ENCODE measurements around the gene ZER1.

The ZER1 gene

DNA sequence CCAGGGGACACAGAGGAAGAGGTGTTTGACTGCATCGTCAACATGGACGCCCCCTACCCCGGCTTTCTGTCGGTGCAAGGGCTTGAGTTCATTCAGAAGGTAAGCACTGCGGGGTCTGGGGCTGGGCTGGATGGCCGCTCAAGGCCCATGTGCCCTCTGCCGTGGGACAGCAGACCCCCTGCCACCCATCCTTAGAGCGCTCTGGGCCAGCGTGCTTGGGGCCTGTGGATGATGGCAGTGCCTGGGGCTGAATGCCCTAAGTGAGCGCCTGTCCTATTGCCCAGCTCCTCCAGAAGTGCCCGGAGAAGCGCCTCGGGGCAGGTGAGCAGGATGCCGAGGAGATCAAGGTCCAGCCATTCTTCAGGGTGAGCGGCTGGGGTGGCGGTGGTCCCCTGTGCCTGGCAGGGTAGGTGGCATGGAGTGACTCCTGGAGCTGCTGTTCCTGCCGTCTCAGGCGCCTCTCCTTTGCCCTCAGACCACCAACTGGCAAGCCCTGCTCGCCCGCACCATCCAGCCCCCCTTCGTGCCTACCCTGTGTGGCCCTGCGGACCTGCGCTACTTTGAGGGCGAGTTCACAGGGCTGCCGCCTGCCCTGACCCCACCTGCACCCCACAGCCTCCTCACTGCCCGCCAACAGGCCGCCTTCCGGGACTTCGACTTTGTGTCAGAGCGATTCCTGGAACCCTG lies 51.7 kb downstream of the ZER1 start:
- H3K4me3 ChIP-seq (ENCODE audit: insufficient read depth, low read depth, low read length, poor library complexity, severe bottlenecking): no peak overlapping the region

GRCh38 chr9:128718475-128718874 lies 53.3 kb downstream of the ZER1 start:
- H3K4me3 ChIP-seq (ENCODE audit: insufficient read depth, low read depth, low read length, poor library complexity, severe bottlenecking): no peak overlapping the region
- peaks cover 4% of the 10 kb centered on the region for H3K4me1 ChIP-seq (ENCODE audit: control insufficient read depth, insufficient read depth, low read length, poor library complexity, severe bottlenecking)
- no peaks in the 10 kb centered on the region for H3K27me3 ChIP-seq (replicated peaks; ENCODE audit: control insufficient read depth, insufficient read depth, low read length, poor library complexity, severe bottlenecking)
- DNase-seq: no peak
- no peaks in the 10 kb centered on the region for H3K9me3 ChIP-seq (ENCODE audit: control insufficient read depth, low read length)
- peaks cover 15% of the 10 kb centered on the region for H3K36me3 ChIP-seq (ENCODE audit: control insufficient read depth, insufficient read depth, low read length)
- H3K27ac ChIP-seq (ENCODE audit: insufficient read depth, low read length, poor library complexity, severe bottlenecking): no peak overlapping the region

More for the DNA sequence above, 51.7 kb downstream of the ZER1 start:
- DNase-seq: no peak
- no peaks in the 10 kb centered on the region for H3K27me3 ChIP-seq (replicated peaks; ENCODE audit: control insufficient read depth, insufficient read depth, low read length, poor library complexity, severe bottlenecking)
- peaks cover 15% of the 10 kb centered on the region for H3K36me3 ChIP-seq (ENCODE audit: control insufficient read depth, insufficient read depth, low read length)
- no peaks in the 10 kb centered on the region for H3K9me3 ChIP-seq (ENCODE audit: control insufficient read depth, low read length)
- H3K27ac ChIP-seq (ENCODE audit: insufficient read depth, low read length, poor library complexity, severe bottlenecking): no peak overlapping the region
- H3K4me1 ChIP-seq (ENCODE audit: control insufficient read depth, insufficient read depth, low read length, poor library complexity, severe bottlenecking): peaks cover 14% of the 10 kb centered on the region

DNA sequence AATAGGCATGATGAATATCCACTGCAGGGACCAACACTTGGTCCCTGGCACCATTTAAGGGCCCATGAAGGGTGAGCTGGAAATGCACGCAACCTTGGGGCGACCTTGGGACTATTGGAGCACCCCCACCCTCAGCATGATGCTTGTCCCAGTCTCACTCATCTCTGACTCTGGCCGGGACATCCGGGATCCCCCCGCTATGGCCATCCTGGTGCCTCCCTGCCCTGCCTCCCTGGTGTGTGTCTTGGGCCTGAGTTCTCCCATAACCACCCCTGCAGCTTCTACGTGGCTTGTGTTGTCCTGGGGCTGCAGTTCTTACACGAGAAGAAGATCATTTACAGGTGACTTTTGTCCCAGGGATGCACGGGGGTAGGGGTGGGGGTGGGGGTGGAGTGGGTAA lies 53.7 kb downstream of the ZER1 start:
- DNase-seq: no peak
- H3K27me3 ChIP-seq (replicated peaks; ENCODE audit: control insufficient read depth, insufficient read depth, low read length, poor library complexity, severe bottlenecking): no peaks in the 10 kb centered on the region
- H3K4me3 ChIP-seq (ENCODE audit: insufficient read depth, low read depth, low read length, poor library complexity, severe bottlenecking): no peak overlapping the region
- no peaks in the 10 kb centered on the region for H3K9me3 ChIP-seq (ENCODE audit: control insufficient read depth, low read length)
- no peaks in the 10 kb centered on the region for H3K4me1 ChIP-seq (ENCODE audit: control insufficient read depth, insufficient read depth, low read length, poor library complexity, severe bottlenecking)
- H3K36me3 ChIP-seq (ENCODE audit: control insufficient read depth, insufficient read depth, low read length): peaks cover 15% of the 10 kb centered on the region
- H3K27ac ChIP-seq (ENCODE audit: insufficient read depth, low read length, poor library complexity, severe bottlenecking): no peak overlapping the region

GRCh38 chr9:128716581-128717254 lies 55.0 kb downstream of the ZER1 start:
- Histone ChIP-seq H3K4me1 (ENCODE audit: control insufficient read depth, insufficient read depth, low read length, poor library complexity, severe bottlenecking) (no peaks in the 10 kb centered on the region), H3K36me3 (ENCODE audit: control insufficient read depth, insufficient read depth, low read length) (peaks cover 14% of the 10 kb centered on the region)
- no peak for DNase-seq

GRCh38 chr9:128715436-128715750 lies 56.3 kb downstream of the ZER1 start:
- Histone ChIP-seq H3K27ac (ENCODE audit: insufficient read depth, low read length, poor library complexity, severe bottlenecking) (no peak overlapping the region), H3K4me1 (ENCODE audit: control insufficient read depth, insufficient read depth, low read length, poor library complexity, severe bottlenecking) (no peaks in the 10 kb centered on the region), H3K4me3 (ENCODE audit: insufficient read depth, low read depth, low read length, poor library complexity, severe bottlenecking) (no peak overlapping the region), H3K9me3 (ENCODE audit: control insufficient read depth, low read length) (no peaks in the 10 kb centered on the region), H3K36me3 (ENCODE audit: control insufficient read depth, insufficient read depth, low read length) (peaks cover under 1% of the 10 kb centered on the region), H3K27me3 (replicated peaks; ENCODE audit: control insufficient read depth, insufficient read depth, low read length, poor library complexity, severe bottlenecking) (no peaks in the 10 kb centered on the region)
- no peak for DNase-seq

More at GRCh38 chr9:128716581-128717254, 55.0 kb downstream of the ZER1 start:
- no peak overlapping the region for H3K27ac ChIP-seq (ENCODE audit: insufficient read depth, low read length, poor library complexity, severe bottlenecking)
- no peak overlapping the region for H3K4me3 ChIP-seq (ENCODE audit: insufficient read depth, low read depth, low read length, poor library complexity, severe bottlenecking)
- no peaks in the 10 kb centered on the region for H3K27me3 ChIP-seq (replicated peaks; ENCODE audit: control insufficient read depth, insufficient read depth, low read length, poor library complexity, severe bottlenecking)
- no peaks in the 10 kb centered on the region for H3K9me3 ChIP-seq (ENCODE audit: control insufficient read depth, low read length)

DNA sequence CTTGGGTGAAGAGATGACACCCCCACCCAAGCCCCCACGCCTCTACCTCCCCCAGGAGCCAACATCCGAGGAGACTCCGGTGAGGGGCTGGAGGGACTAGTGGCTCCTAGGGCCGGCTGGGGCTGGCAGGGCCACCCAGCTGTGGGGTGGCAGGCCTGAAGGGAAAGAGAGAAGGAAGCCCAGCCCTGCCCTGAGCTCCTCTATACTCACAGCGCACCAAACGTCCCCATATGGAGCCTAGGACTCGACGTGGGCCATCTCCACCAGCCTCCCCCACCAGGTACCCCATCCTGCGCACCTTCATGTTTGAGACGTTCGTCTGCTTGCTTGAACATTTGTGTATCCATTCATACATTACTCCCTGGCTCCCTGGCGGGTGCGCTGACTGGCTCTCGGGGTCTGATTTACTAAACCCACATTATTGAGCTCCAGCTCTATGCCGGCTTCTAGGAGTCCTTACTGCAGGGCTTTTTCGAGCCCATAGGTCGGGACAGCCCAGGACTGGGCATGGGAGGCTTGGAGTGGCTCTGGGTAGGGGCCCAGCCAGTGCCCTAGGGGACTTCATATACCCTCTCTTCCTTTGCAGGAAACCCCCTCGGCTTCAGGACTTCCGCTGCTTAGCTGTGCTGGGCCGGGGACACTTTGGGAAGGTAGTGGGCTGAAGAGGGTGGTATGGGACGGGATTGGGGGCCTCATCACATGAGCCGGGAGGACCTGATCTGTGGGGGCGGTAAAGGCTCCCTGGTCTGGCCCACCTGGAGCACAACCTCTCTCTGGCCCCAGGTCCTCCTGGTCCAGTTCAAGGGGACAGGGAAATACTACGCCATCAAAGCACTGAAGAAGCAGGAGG lies 56.9 kb downstream of the ZER1 start:
- no peaks in the 10 kb centered on the region for H3K27me3 ChIP-seq (replicated peaks; ENCODE audit: control insufficient read depth, insufficient read depth, low read length, poor library complexity, severe bottlenecking)
- H3K36me3 ChIP-seq (ENCODE audit: control insufficient read depth, insufficient read depth, low read length): no peaks in the 10 kb centered on the region
- no peak for DNase-seq
- no peak overlapping the region for H3K27ac ChIP-seq (ENCODE audit: insufficient read depth, low read length, poor library complexity, severe bottlenecking)
- no peak overlapping the region for H3K4me3 ChIP-seq (ENCODE audit: insufficient read depth, low read depth, low read length, poor library complexity, severe bottlenecking)
- H3K4me1 ChIP-seq (ENCODE audit: control insufficient read depth, insufficient read depth, low read length, poor library complexity, severe bottlenecking): no peaks in the 10 kb centered on the region
- H3K9me3 ChIP-seq (ENCODE audit: control insufficient read depth, low read length): no peaks in the 10 kb centered on the region

GRCh38 chr9:128713941-128714573 lies 57.7 kb downstream of the ZER1 start:
- H3K4me1 ChIP-seq (ENCODE audit: control insufficient read depth, insufficient read depth, low read length, poor library complexity, severe bottlenecking): no peaks in the 10 kb centered on the region
- H3K36me3 ChIP-seq (ENCODE audit: control insufficient read depth, insufficient read depth, low read length): no peaks in the 10 kb centered on the region
- no peaks in the 10 kb centered on the region for H3K27me3 ChIP-seq (replicated peaks; ENCODE audit: control insufficient read depth, insufficient read depth, low read length, poor library complexity, severe bottlenecking)
- H3K27ac ChIP-seq (ENCODE audit: insufficient read depth, low read length, poor library complexity, severe bottlenecking): no peak overlapping the region
- H3K9me3 ChIP-seq (ENCODE audit: control insufficient read depth, low read length): no peaks in the 10 kb centered on the region
- DNase-seq: no peak
- H3K4me3 ChIP-seq (ENCODE audit: insufficient read depth, low read depth, low read length, poor library complexity, severe bottlenecking): no peak overlapping the region

DNA sequence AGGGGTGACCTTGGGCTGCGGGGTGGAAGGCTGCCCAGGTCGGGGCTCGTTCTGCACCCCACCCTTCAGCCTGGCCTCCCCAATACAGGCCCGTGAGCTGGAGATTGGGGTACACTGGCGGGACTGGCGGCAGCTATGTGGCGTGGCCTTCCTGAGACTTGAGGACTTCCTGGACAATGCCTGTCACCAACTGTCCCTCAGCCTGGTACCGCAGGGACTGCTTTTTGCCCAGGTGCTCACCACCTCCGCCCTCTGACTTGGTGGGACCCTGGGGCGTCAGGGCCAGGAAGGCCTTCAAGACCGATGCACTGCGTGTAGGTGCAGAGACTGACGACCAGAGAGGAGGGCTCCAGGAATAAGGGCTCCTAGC lies 58.3 kb downstream of the ZER1 start:
- Histone ChIP-seq H3K4me1 (ENCODE audit: control insufficient read depth, insufficient read depth, low read length, poor library complexity, severe bottlenecking) (no peaks in the 10 kb centered on the region), H3K4me3 (ENCODE audit: insufficient read depth, low read depth, low read length, poor library complexity, severe bottlenecking) (no peak overlapping the region), H3K27me3 (replicated peaks; ENCODE audit: control insufficient read depth, insufficient read depth, low read length, poor library complexity, severe bottlenecking) (no peaks in the 10 kb centered on the region), H3K36me3 (ENCODE audit: control insufficient read depth, insufficient read depth, low read length) (no peaks in the 10 kb centered on the region), H3K9me3 (ENCODE audit: control insufficient read depth, low read length) (no peaks in the 10 kb centered on the region), H3K27ac (ENCODE audit: insufficient read depth, low read length, poor library complexity, severe bottlenecking) (no peak overlapping the region)
- no peak for DNase-seq

DNA sequence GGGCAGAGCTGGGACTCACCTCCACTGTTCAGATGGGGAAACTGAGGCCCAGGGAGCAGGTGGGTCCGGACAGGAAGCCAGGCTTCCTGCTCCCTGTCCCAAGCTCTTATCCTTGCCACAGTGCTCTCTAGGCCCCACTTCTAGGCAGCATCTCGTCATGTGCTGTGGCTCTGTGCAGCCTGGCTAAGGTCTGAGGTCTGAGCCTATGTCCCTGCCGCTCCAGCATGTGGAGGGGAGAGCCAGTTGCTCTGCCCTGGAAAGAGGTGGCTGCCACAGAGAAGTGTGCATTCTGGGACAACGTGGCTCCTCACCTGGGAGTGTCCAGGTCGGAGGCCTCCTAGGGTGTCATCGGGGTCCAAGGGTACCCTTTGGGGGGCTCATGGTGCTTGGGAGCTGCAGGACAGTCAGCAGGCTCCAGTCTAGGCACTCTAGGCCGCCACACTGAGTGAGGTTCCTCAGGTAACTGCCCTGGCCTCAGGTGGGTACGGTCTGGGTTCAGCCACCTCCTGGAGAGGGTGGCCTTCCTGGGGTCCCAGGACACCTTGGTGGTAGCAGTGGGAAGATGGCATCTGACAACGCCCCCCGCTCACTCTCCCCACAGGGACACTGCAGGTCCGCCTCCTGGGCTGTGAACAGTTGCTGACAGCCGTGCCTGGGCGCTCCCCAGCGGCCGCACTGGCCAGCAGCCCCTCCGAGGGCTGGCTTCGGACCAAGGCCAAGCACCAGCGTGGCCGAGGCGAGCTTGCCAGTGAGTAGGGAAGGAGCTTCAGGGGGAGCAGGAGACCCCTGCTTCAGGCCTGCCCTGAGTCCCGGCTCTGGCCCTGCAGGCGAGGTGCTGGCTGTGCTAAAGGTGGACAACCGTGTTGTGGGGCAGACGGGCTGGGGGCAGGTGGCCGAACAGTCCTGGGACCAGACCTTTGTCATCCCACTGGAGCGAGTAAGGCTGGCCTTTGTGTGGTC lies 59.0 kb downstream of the ZER1 start:
- H3K4me1 ChIP-seq (ENCODE audit: control insufficient read depth, insufficient read depth, low read length, poor library complexity, severe bottlenecking): no peaks in the 10 kb centered on the region
- H3K27ac ChIP-seq (ENCODE audit: insufficient read depth, low read length, poor library complexity, severe bottlenecking): no peak overlapping the region
- no peaks in the 10 kb centered on the region for H3K27me3 ChIP-seq (replicated peaks; ENCODE audit: control insufficient read depth, insufficient read depth, low read length, poor library complexity, severe bottlenecking)
- no peaks in the 10 kb centered on the region for H3K9me3 ChIP-seq (ENCODE audit: control insufficient read depth, low read length)
- DNase-seq: no peak
- no peaks in the 10 kb centered on the region for H3K36me3 ChIP-seq (ENCODE audit: control insufficient read depth, insufficient read depth, low read length)
- no peak overlapping the region for H3K4me3 ChIP-seq (ENCODE audit: insufficient read depth, low read depth, low read length, poor library complexity, severe bottlenecking)

All from effector memory CD4-positive, alpha-beta T cell (primary cell).